GM19397 (cell line): ENCODE results near the gene CYP4F11.
"Not testable (repeated sequence)": the region's sequence is repeated elsewhere in the genome, so short reads cannot be mapped to it uniquely, and the experiment has no call there.

ENCODE experiments used
- ATAC-seq: cut with Tn5 transposase; IDR thresholded peaks from one replicate; pipeline ENCODE4 v1.9.1; 2021; ENCODE audit warnings: mild to moderate bottlenecking, moderate library complexity; ENCODE audit not compliant: unreplicated experiment

The CYP4F11 gene, protein sequence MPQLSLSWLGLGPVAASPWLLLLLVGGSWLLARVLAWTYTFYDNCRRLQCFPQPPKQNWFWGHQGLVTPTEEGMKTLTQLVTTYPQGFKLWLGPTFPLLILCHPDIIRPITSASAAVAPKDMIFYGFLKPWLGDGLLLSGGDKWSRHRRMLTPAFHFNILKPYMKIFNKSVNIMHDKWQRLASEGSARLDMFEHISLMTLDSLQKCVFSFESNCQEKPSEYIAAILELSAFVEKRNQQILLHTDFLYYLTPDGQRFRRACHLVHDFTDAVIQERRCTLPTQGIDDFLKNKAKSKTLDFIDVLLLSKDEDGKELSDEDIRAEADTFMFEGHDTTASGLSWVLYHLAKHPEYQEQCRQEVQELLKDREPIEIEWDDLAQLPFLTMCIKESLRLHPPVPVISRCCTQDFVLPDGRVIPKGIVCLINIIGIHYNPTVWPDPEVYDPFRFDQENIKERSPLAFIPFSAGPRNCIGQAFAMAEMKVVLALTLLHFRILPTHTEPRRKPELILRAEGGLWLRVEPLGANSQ

DNA sequence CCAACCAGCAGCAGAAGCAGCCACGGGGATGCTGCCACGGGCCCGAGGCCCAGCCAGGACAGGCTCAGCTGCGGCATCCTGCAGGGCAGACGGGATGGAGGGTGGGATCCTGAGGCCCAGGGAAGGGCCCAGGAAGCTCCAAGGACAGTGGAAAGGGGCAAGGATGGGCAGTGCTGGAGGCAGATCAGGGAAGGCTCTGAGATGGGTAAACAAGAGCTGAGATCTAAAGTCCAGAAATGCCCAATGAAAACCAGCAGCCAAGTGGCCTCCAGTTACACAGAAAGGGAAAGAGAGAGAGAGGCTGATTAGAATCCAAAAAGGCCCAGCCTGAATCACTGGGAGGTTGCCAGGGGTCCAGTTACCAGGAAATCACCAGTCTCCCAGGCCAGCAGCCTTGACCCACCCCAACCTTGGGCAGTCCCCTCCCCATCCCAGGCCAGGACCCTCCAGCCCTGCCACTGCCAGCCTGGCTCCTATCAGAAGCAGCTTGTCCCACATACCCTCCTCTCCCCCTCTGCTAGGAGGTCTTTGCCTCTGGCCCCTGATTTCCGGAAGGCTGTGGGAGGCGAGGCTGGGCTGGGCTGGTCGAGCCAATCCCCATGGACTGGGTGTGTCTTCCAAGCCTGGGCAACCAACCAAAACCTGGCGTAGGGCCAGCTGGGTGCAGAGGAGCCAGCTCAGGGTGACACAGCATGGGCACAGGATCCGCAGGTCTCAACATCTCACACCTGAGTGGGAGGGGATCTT, at the start of gene CYP4F11:
Gene CYP4F11 (minus strand): TSS at position 198 of the 747 bp plus-strand sequence. CDS start 121 bp downstream, at position 77.
- ATAC-seq, result no peak

DNA sequence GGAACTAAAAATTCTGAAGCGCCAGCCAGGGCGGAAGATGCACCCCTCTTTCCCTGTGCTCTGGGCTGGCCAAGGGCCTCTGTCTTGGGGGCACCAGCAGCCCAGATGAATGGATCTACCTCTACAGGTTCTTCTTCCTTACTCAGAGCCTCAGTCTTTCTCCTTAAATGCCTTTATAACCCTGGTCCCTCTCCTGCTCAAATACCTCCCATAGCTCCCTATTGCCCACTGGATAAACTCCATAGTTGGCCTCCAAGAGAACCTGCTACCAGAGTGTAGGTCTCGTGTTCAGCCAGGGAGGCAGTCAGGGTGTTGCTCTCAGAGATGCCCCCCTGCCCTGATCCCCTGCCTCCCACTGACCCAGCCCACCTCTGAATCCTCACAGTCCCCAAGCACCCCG, 45.0 kb upstream of the CYP4F11 start:
- ATAC-seq, result no peak

DNA sequence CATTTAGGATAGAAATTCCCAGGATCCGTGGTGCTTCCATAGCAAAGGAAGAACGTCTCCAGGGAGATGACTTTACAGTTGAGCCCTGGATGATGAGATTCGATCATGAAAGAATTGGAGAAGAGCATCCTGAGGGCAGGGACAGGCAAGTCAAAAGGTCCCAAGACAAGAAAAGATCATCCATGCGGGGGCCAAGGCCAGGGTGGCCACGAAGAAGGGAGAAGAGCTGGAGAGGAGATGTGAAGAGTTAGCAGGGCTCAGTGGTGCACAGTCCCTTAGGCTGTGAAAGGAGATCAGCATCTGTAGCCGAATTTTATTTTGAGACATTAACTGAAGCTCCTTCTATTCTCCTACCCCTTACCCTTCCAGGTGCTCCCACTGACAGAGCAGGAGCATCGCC, 43.4 kb upstream of the CYP4F11 start:
- ATAC-seq, result no peak

DNA sequence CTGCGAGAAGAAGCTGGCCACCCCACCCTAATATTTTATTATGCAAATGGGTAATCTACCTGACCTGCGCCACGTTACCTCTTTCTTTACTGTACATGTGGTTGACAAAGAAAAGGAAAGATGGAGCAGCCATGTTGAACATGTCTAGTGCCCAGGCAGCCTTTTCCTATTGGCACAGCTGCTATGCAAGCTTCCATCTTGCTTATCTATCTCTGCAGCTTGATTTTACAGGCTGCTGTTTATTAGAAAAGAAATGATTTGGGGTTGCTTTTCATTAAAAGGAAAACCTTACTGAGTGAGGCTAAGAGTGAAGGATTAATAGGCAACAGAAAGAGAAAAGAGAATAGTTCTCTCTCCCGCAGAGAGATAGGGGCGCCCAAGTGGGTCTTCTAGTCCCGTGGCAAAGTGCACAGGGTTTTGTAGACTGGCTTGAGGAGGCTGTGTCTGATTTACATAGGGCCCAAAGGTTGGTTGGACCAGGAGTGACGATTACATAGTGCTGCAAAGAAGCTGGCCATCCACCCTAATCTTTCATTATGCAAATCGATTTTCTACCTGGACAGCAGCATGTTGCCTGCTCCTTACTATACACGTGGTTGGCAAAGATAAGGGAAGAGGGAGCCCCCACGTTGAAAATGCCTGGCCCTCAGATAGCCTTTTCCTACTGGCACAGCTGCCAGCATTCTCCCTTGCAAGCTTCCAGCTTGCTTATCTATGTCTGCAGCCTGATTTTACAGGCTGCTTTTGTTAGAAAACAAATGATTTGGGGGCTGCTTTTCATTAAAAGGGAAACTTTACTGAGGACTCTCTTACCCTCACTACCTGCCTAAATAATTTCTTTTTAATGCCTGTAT, 42.7 kb upstream of the CYP4F11 start:
- no peak for ATAC-seq

DNA sequence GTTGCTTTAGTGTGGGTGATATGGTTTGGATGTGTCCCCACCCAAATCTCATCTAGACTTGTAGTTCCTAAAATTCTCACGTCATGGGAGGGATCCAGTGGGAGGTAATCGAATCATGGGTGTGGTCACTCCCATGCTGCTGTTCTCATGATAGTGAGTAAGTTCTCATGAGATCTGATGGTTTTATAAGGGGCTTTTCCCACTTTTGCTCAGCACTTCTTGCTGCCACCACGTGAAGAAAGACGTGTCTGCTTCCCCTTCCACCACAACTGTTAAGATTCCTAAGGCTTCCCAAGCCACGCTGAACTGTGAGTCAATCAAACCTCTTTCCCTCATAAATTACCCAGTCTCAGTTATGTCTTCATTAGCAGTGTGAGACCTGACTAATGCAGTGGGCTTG, 40.5 kb upstream of the CYP4F11 start:
- no peak for ATAC-seq

DNA sequence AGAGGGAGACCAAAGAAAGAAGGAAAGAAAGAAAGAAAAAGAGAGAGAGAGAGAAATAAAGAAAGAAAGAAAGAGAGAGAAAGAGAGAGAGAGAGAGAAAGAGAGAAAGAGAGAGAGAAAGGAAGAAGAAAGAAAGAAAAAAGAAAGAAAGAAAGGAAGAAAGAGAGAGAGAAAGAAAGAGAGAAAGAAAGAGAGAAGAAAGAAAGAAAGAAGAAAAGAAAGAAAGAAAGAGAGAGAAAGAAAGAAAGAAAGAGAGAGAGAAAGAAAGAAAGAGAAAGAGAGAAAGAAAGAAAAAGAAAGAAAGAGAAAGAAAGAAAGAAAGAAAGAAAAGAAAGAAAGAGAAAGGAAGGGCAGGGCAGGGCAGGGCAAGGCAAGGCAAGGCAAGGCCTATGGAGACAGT, 37.7 kb upstream of the CYP4F11 start:
- ATAC-seq, result not testable (repeated sequence)

DNA sequence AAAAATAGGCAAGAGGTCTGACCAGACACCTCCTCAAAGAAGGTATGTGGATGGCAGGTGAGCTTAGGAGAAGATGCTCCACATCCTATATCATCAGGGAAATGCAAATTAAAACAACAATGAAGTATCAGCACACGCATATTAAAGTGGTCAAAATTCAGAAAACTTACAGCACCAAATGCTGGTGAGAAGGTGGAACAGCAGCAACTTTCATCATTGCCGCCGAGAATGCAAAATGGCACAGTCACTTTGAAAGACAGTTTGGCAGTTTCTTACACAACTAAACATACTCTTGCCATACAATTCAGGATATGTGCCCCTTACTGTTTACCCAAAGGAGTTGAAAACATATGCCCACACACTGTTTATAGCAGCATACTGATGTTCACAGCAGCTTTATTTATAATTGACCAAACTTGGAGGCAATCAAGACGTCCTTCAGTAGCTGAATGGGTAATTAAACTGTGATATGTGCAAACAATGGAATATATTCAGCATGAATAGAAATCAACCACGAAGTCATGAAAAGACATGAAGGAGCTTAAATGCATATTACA, 37.0 kb upstream of the CYP4F11 start:
- no peak for ATAC-seq

DNA sequence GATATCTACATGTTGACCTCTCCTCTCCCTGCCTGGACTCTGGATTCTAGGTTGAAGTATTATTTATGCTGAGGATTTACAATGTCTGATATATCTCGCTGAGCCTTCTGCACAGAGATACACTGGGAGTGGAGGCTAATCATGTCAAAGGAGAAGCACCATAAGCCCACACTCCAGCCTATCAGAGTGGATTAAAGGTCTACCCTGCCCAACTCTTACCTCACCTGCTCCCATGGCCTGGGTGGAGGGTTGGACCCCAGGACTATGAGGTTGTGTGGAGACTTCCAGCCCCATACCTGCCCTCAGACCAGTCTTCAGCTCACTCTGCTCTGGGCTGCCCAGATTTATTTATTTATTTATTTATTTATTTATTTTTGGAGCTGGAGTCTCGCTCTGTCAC, 29.9 kb upstream of the CYP4F11 start:
- ATAC-seq, result no peak

DNA sequence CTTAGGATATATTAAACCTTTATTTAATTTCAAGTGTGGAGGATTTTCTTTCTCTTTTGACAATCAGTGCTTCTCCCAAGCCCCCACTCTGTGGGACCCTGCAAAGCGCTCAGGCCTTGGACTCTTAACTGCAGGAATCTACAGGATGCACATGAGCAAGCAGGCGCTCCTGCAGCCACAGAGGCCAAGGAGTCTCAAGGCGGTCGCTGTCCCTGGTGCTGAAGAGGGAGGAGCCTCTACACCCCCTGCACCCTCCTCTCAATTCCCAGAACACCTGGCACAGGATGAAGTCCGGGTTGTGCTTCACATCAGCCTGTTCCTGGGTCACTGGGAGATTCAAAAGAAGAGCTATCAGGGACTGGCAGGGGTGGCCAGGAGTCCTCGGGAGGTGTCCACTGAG, 28.0 kb upstream of the CYP4F11 start:
- no peak for ATAC-seq

DNA sequence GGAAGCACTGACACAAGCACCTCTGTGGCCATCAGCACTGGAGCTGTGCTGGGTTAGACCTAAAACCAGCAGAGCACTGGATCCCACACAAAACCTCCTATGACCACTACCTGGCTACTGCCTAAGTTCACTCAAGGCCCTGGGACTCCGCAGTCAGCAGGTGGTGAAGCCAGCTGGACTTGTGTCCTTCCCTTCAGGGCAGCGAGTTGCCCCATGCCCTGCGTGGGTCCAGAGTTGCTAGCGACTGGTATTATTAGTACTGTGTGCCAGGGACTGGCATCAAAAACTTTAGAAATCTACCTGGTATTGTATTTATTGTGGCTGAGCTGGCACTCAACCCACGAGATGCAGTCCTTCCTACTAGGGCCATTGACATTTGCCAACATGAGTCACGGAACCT, 20.5 kb upstream of the CYP4F11 start:
- ATAC-seq, result no peak

DNA sequence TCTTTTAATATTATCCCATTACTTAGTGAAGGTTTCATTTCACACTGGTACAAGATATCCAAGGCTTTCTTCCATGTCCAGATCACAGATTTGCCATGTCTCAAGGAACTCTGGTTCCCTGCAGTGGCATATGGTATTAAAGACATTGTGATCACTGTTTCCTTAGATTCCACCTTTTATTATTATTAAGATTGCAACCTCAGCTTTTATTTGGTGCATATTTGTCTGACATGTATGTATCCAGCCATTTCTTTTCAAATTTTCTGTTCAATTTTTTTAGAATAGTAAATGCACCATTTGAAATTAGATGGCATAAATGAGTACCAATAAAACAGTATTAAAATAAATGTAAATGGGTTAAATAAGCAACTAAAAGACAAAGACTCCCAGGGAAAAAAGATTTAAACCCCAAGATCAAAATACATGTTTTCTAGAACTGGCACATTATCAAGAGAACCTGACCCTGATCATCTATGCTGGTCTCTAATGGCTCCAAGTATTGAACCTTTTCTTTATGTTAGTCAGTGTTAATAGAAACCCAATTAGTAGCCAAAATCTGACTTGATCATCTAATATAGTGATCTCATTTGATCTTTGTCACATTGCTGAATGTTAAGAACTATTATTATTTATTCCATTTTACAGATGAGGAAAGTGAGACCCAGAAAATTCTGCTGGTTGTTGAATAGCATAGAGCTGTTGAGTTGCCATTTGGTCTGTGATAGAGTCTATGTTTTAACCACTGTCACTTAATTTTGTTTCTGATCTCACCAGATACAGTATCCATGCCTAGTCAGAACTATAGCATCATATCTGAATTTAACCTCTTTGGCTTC, 14.1 kb upstream of the CYP4F11 start, which contains the start of gene OR10H4:
Gene OR10H4 (plus strand): TSS at position 786 of the 836 bp plus-strand sequence. CDS start 0 bp downstream, at position 786.
- ATAC-seq, result no peak

DNA sequence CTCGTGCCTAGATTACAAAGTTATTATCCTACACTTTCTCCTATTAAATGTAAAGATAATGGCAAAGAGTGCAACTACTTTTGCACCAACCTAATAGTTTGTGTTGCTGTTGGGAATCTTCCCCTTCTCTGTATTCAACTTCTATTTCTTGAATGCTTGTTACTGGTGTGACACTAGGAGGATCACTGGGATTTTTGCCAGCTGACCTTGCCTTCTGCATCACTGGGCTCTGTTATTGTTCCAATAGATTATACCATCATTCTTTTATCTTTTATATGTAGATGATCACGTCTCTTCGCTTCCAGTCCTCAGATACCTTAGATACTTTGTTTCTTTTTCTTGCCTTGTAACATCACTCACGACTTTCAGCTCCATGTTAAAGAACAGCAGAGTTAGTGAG, 11.0 kb upstream of the CYP4F11 start:
- ATAC-seq, result no peak

DNA sequence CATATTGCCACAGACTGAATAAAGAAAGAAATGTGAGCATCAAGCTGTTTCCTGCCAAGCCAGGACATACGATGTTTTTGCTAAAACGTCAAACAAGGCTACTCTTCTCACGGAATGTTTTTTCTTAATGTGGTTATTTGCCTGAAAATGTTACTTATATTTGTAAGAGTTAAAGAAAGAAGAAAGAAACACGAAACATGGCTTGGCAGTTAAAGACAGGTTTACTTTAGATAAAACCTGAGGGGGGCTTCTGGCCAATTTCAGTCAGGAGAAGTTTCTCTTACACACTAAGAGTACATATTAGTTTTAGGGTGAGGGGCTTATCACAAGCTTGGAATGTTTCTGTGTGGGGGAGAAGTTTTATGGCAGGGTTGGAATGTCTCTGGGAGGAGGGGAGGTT, 10.1 kb upstream of the CYP4F11 start:
- ATAC-seq, result no peak

DNA sequence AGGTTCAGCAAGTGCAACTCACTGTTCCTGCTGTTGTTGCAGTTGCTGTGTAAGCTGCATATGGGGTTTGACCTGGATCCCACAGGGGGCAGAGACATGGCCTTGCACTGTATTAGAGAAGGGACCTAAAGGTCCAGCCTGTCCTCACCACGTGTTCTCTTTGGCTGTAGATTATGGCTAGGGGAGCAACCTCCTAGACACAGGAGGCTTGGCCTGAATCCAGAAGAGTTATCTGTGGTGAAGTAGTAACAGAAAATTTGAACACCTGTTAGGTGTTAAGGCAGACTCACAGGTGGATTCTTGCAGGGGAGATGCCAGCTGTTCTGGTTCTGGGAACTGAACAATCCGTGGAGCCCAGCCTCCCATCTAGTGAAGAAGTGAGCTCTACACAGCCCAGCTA, 3.4 kb upstream of the CYP4F11 start:
- no peak for ATAC-seq

DNA sequence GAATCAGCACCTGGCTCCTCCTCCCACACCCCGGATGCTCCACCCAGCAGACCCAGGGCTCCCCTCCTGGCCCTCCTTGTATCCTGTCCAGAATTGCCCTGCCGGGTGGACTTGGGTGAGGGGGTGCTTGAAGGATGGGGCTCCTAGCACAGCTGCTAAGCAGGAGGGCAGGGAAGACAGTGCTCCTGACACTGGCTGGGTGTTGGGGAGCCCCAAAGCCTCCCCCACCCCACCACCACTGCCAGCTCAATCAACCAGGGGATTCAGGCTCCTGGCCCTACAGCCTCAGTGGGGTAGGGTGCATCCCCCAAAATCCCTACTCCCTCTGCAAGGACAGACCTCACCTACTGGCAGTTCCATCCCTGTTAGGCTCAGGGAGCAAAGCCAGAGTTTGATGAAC, 2.6 kb upstream of the CYP4F11 start:
- ATAC-seq, result no peak

DNA sequence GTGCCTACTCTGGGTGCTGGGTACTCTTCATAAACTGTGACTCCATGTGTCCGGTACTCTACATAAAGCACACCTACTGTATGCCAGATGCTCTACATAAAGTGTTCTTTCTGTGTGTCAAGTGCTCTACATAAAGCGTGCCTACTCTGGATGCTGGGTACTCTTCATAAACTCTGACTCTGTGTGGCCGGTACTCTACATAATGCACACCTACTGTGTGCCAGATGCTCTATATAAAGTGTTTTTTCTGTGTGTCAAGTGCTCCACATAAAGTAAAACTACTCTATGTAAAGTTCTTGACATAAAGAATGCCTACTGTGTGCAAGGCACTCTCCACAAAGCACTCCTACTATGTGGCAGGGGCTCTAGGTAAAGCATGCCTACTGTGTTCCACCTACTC, 1.8 kb upstream of the CYP4F11 start:
- no peak for ATAC-seq

DNA sequence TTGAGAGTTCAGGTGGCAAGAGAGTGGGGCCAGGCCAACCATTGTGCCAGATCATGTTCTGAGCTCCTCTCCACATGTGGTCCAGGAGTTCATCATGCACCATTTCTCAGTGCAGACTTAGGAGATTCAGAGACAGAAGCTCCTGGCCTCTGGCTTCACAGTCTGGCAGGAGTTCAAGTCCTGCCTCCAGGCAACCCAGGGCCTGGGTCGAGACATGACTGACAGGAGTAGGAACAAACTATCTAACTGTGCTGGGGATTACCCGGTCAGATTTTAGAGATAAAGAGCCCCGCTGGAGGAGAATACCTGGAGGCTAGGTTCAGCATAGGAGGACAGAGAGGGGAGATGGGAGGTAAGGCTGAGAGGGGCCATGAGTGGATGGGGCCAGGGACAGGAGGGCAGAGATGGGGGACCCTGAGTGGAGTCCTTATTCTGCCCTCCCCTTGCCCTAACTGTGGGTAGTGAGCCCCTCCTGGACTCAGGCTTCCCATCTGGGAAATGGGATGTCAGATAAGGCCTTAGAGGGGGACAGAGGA, 906 bp upstream of the CYP4F11 start:
- ATAC-seq, result no peak

DNA sequence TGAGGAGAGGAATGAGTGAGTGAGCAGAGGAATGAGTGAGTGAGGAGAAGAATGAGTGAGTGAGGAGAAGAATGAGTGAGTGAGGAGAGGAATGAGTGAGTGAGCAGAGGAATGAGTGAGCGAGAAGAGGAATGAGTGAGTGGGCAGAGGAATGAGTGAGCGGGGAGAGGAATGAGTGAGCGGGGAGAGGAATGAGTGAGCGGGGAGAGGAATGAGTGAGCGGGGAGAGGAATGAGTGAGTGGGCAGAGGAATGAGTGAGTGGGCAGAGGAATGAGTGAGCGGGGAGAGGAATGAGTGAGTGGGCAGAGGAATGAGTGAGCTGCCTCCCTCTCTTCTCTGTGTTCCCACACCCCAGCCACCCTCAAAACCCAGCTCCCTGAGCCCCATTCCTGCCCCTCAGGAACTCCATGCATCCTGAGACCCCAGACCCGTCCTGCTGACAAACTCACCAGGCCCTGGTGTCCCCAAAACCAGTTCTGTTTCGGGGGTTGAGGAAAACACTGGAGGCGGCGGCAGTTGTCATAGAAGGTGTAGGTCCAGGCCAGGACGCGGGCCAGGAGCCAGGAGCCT, 483 bp downstream of the CYP4F11 start:
- not testable (repeated sequence) for ATAC-seq

DNA sequence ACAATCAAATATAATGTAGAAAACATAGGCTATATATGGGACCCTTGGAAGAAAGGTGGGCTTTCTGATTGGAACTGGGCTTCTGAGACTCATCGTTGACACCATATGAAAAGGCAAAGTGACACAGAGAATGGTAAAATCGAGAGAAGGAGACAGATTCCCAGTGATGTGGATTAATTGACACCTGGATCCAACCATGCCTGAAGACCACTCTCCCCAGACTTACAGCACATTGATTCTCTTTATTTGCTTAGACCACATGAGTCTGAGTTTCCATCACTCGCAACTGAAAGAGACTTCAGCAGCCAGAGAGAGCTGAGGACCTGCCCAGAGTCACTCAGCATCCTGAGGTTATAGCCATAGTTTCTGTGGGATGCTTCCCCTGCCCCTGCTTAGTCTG, 6.0 kb downstream of the CYP4F11 start:
- ATAC-seq, result no peak
